Tibial nerve (tissue), 4 donors: ENCODE measurements around the gene TCFL5.

Source experiments
- EP300 ChIP-seq, 2 donors: sonication (generic); formaldehyde crosslinking; IDR thresholded peaks; one replicate each; pipeline ENCODE4 v1.6.1; 2017; ENCODE audit warnings: antibody characterized with exemption in 2 of 2, mild to moderate bottlenecking in 1 of 2
- POLR2A ChIP-seq, 2 donors: fragments of 450-650 bp; IDR thresholded peaks; one replicate each; pipeline ENCODE4 v1.6.1; 2017; ENCODE audit warnings: antibody characterized with exemption in 2 of 2, mild to moderate bottlenecking in 2 of 2, moderate library complexity in 2 of 2
- TF ChIP-seq, protein P1 (sequence below), 5 experiments: fragments of 200-600 bp in 3 of 5; fragments of 450-650 bp in 2 of 5; sonication (generic) in 3 of 5; IDR thresholded peaks; one replicate each; pipeline ENCODE4 v1.5.1; 2016 to 2019; ENCODE audit warnings: antibody characterized with exemption in 5 of 5, mild to moderate bottlenecking in 3 of 5, moderate library complexity in 2 of 5

DNA sequence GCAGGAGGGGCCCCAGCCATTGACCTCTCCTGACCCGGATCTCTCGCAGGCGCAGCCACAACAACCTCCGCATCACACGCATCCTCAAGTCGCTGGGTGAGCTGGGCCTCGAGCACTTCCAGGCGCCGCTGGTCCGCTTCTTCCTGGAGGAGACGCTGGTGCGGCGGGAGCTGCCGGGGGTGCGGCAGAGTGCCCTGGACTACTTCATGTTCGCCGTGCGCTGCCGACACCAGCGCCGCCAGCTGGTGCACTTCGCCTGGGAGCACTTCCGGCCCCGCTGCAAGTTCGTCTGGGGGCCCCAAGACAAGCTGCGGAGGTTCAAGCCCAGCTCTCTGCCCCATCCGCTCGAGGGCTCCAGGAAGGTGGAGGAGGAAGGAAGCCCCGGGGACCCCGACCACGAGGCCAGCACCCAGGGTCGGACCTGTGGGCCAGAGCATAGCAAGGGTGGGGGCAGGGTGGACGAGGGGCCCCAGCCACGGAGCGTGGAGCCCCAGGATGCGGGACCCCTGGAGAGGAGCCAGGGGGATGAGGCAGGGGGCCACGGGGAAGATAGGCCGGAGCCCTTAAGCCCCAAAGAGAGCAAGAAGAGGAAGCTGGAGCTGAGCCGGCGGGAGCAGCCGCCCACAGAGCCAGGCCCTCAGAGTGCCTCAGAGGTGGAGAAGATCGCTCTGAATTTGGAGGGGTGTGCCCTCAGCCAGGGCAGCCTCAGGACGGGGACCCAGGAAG lies 49.3 kb downstream of the TCFL5 start:
- TF ChIP-seq, protein P1, sequence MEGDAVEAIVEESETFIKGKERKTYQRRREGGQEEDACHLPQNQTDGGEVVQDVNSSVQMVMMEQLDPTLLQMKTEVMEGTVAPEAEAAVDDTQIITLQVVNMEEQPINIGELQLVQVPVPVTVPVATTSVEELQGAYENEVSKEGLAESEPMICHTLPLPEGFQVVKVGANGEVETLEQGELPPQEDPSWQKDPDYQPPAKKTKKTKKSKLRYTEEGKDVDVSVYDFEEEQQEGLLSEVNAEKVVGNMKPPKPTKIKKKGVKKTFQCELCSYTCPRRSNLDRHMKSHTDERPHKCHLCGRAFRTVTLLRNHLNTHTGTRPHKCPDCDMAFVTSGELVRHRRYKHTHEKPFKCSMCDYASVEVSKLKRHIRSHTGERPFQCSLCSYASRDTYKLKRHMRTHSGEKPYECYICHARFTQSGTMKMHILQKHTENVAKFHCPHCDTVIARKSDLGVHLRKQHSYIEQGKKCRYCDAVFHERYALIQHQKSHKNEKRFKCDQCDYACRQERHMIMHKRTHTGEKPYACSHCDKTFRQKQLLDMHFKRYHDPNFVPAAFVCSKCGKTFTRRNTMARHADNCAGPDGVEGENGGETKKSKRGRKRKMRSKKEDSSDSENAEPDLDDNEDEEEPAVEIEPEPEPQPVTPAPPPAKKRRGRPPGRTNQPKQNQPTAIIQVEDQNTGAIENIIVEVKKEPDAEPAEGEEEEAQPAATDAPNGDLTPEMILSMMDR (IDR thresholded peaks at IDR 0.05), result no peak
- no peak for TF ChIP-seq POLR2A (IDR thresholded peaks at IDR 0.05)
- TF ChIP-seq EP300 (IDR thresholded peaks at IDR 0.05), result no peak
